ENCODE results near the gene TUBA8.
"Not testable (repeated sequence)": the region's sequence is repeated elsewhere in the genome, so short reads cannot be mapped to it uniquely, and the experiment has no call there.

Gene TUBA8

DNA sequence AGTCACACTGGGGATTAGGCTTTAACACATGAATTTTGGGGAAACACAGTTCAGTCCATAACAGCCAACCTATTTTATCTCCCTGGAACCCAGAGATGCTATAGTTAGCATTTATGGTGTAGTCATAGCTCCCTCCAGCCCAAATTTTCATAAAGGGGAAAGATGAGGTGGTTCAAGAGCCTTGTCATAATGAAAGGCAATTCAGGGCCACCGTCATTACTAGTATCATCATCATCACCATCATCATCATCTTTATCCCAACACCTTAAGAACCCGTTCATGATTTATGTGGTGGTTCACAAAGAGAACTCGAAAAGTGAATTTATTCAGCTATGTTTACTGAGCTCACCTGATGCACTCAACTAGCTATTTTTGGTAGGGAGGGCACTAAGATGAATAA, 2.4 kb upstream of the TUBA8 start:
- DNase-seq = no peak

DNA sequence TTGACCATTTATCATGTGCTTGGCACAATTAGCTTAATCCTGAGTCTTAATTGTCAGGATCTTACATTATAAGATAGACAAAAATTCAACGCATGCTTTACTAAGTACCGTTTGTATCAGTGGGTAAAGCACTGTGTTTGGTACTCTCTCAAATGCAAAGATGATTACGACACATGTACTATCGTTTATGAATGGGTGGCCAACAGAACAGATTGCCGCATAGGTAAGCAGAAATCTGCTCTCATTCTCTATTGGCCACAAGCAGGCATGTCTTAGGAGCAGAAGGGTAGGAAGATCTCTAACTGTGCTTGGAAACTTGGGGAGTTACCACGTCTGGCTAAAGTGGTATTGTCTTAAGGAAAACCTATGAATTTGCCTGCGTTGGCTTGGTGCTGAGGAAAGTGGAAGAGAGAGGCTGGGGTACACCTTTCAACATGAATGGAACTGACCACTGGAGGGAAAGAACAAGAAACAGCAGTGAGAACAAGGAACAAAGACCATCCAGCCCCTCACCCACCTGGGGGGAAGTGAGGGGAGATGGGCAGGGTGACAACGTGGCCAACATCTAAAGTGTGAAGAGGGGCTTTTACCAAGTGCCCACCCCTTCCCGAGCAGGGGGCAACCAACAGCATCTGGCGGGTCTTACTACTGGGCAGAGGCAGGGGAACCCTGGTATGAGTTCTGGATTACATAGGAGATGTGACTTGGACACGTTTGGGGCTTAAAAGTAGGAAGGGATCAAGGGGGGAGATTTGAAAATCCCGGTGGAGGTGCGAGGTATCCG, 1.0 kb upstream of the TUBA8 start:
- DNase-seq = no peak

DNA sequence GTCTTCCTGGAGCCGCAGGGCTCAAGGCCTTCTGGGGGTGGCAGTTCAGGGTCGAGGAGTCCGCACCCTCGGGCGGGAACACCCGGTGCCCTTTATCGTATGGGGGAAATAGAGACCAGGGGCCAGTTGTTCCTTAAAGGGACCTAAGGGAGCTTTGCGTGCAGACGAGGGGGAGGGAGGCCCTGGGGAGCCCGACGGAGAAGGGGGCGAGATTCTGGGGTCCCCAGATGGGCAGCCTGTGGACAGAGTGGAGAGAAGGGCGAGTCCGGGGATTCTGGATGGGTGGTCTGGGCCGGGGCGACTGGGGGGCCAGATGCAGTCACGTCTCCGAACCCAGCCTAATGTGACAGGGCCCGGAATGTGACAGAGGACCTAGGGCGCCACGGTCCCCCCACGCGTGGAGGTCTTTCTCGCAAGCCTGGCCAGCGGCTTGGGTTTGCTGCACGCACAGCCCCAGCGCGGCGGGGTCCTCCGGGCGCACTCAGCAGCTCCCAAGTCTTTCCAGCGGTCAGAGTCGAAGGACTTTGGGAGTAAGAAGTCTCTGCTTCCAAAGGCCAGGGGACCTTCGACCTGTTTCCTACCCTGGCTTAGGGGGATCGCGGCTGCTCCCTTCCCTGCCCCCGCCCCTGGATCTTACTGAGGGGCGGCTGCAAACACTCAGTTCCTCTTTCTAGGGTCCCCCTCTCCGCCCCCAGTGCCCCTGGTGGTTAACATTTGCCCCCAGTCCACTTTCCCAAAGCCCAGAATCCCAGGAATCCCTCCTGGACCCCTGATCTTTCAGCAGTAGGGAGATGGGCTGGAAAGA, 547 bp downstream of the TUBA8 start:
- DNase-seq = no peak

DNA sequence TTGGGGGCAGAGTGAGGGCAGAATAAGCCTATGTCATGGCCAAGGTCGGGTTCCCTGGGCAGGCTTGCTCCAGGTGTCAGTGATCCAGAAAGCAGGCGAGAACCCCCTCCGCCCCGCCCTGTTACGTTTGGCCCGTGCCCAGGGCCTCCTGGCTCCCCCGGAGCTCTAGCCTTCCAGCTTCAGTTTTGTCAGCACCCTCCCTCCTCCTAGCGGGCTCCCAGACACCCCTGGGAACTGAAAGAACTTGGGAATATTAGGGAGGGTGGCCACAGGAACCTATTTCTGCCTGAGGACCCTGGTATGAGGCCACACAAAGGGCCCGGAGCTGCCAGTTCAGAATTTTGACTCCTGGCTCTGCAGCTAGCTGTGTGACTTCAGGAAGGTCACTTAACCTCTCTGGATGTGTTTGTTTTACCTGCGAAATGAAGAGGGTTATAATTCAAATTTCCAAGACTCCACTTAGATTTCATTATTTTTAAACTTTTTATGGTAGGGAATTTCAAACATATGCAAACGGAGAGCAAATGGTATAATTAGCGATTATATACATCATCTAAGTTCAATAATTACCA, 1.2 kb downstream of the TUBA8 start:
- no peak for DNase-seq

DNA sequence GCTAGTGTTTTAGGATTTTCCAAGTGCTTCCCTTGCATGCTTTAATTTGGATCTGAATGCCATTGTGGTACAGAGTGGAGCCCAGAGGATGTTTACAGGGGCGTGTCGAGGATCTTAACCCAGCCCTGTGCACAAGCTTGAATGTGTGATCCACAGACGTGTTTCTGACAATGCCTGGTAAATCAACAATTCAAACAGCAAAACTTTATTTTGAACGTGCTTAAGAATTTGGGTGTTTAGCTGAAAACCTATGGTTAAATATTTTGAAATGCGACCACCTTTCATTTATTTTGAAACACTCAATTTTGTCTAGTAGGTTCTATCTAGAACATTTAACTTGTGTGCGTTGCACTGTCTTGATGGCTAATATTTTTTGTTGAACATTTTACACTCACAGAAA, 1.8 kb downstream of the TUBA8 start:
- DNase-seq = no peak

DNA sequence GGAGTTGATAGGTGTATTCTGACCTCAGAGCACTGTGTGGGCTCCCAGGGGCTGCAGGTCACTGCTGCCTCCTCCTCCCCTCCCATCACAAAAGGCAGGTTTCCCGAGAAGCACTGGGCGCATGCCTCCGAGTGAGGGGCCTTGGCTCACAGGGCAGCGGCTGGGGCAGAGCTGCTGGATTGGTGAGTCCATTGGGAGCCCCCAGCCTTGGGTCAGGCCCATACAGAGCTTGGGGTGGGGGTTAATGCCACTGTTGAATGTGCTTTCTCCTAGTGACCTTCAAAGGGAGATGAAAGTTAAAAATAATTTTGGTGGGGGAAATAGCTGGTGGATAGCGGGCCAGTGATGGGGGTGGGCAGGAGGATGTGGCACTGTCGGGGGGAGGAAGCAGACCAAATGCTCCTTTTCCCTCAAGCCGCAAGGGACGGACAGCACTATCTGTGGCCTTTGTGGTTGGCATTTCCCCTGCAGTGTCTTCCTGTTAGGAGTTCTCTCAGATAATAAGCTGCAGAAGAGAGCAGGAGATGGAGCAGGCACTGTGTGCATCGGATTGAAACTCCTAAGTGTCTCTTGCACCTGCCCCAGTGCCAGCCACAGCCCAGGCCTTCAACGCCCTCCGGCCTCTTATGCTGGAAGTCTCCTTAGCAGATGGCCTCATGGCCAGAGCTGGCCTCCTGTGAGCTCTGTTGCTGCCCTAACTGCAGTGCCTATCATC, 3.2 kb downstream of the TUBA8 start:
- no peak for DNase-seq

DNA sequence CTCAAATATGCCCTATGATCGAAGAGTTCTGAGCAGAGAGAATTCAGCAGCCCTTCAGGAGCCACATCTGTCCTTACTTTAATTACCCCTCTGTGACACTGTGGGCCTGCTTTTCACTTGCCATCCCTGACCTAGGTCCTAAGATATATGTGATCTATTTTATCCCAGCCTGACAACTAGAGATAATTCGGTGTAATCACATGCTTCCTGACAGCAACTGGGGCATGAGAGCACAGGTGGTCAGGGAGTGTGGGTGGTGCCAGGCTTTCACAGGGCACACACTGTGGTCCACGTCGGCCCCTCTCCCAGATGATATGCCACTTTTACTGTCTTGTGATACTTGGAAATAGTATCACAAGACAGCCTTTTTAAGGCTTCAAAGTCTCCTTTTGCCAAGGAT, 3.9 kb downstream of the TUBA8 start:
- no peak for DNase-seq

DNA sequence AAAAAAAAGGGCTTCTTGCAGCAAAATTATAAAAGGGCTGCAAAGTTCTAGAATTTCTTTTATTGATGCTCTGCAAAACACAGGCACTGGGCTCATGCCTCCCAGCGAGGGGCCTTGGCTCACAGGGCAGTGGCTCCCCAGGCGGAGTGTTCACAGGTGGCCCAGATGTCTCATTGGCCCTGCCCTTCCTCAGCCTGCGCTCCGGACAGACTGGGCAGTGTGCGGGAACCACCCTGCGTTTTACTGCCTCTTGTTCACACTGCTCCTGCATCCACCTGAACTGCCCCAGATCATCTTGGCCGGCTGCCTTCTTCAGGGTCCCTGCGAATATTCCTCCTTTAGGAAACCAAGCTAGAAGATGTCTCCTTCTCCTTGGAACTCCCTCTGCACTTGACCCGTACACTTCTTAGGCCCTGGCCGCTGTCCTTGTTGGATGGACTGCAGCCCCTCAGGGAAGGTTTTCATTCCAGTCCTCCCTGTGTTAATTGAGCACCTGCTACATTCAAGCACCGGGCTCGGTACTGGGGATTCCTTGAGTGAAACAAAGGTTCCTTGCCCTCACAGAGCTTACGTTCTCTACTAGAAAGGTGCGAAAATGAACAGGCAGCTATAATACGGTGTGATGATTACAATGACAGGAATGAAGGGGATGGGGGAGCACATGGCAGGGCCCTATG, 4.5 kb downstream of the TUBA8 start:
- DNase-seq = no peak

DNA sequence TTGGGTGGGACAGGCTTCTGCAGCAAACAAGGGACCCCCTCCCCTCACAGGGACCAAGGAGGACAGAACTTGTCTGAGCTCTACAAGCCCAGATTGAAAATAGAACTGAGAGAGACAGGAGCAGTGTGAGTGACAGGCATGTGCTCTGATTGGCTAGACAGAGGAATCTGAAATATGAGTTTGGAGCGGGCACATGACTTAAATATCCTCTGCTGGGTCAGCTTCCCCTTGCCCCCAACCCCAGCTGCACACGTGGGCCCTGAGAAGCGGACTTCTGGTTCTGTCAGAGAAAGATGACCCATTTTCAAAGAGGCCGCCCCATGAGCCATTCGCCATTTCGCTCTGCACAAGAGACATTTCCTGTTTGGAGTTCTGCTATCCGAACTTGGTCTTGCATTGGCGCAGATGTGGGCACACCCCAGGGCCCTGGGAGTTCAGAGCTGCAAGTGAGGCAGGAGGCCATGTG, 5.3 kb downstream of the TUBA8 start:
- DNase-seq = no peak

DNA sequence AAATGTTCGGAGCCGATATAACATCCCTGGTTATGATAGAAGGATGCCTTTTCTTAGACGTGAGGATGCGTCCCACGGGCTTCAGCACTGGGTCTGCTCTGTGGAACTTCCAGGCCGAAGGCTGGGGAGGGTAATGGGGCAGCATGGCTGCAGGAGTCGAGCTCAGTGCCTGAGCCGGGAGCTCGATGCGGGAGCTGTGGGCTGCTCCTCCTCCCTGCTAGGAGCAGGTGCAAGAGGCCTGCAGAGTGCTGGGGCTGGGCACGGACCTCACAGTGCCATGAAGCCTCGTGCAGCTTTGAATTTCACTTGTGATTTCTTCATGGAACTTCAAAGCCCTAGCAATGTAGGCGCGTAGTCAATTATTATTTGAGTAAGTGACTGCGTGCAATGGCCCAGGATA, 6.0 kb downstream of the TUBA8 start:
- no peak for DNase-seq

DNA sequence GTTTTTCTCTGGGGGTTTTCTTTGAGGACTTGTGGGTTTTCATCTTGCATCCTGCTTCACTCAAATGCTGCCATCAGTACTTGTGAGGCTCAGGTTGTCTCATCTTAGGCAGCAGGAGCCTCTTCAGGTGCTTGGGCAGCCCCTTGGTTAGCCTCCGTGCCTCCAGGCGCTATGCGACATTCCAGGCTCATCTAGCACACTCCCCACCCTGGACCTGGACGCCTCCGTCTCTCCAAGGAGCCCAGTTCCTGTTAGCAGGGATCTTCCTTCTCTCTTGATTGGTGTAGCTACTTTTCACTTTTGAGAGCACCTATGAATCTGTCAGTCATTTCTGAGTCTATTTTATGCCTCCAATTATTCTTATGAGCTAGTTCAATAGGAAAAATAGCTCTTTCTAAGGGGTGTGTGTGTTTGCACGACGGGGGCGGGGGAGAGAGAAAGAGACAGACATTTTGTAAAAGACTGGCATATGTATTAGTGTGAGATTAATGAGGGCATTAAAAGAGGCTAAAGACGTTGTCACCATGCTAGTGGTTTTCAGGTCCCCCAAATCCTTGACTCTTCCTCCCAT, 7.8 kb downstream of the TUBA8 start:
- no peak for DNase-seq

DNA sequence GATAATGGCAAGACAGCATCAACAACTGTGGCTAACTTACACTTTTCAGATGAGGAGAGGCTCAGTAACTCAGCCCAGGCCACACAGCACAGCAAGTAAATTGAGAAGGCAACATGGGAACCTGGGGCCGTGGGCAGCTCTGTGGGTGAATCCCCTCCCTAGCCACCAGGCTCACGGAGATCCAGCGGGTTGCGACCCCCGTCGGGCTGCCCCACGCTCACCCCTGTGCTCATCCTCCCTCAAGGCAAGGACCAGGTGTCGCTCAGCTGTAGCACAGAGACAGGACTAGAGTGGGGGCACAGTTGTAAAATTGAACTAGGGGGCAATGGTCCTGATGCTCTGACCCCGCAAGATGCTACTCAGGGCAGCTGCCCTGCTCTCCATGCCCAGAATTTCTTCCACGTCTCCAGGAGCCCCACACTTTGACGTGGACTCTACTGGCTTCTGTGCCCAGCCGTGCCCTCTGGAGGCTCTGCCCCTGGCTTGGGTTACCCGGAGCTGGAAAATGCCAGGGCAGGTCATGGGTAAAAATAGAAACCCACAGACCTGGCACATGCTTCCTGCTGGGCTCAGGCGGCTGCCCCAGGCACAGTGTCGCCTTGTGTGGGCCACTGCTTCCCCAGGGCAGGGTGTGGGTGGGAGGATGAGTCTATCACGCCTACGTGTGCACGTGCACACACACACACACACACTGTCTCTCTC, 9.0 kb downstream of the TUBA8 start:
- no peak for DNase-seq

DNA sequence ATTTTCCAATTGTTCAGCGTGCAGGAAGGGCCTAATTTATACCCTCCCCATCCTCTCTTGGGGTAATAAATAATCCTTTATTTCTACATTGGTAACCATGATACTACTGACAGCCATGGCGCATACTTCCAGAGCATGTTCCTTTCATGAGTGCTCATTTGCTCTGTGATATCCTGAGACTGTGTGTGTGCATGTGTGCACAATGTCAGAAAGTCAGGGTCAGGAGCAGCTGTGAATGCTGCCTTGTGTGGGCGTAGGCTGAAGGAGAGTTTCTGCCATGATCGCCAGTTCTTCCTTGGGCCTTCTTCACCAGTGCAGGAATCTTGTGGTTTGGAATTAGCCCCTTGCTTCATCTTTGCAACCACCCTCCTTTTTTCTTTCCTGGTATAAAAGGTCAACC, 10.2 kb downstream of the TUBA8 start:
- no peak for DNase-seq

DNA sequence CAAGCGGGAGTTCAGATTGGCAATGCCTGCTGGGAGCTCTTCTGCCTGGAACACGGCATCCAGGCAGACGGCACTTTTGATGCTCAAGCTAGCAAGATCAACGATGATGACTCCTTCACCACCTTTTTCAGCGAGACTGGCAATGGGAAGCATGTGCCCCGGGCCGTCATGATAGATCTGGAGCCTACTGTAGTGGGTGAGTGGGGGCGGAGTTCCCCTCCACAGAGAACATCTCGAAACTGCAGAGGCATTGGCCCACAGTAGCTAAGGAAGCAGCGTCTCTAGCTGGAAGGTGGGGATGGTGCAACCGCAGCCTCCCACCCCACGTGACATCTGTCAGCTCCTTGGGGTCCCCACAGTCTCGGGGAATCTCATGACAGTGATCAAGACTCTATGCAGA, 10.9 kb downstream of the TUBA8 start:
- DNase-seq = no peak

DNA sequence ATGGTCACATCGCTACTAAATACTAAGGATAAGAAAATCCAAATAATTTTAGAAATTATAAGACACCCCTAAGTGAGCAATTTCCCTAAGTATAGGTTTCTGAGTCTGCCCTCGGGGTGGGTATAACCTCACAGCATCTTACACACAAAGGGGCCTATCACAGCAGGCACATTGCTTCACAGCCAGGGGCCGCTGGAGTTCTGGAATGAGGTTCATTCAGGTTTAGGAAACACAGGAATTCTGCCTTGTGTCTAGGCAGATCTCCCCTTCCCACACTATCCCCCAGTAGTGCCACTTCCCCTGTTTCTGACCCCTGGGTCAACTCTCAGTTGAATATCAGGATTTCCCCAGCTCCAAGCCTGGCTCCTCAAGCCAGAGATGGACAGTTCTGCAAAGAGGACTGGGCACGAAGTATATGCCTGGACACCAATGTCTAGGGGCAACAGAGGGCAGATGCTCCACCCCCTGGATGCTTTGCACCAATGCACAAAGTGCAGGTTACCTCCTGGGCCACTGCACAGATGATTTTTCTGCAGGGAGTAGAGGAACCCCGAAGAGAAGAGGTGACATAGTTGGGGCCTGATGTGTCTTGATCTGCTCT, 11.4 kb downstream of the TUBA8 start:
- no peak for DNase-seq

DNA sequence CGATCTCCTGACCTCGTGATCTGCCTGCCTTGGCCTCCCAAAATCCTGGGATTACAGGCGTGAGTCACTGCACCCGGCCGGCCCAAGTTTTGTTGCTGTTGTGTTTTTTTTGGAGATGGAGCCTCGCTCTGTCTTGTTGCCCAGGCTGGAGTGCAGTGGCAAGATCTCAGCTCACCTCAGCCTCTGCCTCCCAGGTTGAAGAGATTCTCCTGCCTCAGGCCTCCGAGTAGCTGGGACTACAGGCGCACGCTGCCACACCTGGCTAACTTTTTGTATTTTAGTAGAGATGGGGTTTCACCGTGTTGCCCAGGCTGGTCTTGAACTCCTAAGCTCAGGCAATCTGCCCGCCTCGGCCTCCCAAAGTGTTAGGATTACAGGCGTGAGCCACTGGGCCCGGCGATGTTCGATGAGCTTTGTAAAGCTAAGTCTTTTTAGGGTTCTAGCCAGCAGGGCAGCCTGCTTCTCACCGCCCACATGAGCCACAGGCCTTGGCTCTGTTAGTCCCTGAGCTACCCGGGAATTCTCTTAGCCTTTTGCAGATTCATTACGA, 12.9 kb downstream of the TUBA8 start:
- not testable (repeated sequence) for DNase-seq

DNA sequence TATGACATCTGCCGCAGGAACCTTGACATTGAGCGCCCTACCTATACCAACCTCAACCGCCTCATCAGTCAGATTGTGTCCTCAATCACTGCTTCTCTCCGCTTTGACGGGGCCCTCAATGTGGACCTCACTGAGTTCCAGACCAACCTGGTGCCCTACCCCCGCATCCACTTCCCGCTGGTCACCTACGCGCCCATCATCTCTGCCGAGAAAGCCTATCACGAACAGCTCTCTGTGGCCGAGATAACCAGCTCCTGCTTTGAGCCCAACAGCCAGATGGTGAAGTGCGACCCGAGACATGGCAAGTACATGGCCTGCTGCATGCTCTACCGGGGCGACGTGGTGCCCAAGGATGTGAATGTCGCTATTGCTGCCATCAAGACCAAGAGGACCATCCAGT, 16.0 kb downstream of the TUBA8 start:
- no peak for DNase-seq

DNA sequence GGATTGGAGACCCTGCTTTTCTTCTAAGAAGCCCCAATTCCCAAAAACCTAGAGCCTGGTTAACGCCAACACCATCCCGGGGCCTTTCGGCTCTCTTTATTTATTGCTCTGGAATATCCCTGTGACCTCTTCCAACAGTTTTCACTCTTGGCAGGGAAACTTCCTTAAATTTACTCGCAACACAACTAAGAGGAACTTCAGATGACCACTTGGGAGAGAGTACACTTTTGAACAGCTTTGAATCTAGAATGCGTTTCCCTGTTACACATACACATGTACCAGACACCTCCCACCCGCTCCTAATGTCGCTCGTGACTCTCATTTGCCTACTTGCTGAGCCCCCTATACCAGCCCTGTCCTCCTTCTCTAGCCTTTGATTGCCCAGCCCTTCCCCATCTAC, 19.4 kb downstream of the TUBA8 start:
- DNase-seq = no peak

DNA sequence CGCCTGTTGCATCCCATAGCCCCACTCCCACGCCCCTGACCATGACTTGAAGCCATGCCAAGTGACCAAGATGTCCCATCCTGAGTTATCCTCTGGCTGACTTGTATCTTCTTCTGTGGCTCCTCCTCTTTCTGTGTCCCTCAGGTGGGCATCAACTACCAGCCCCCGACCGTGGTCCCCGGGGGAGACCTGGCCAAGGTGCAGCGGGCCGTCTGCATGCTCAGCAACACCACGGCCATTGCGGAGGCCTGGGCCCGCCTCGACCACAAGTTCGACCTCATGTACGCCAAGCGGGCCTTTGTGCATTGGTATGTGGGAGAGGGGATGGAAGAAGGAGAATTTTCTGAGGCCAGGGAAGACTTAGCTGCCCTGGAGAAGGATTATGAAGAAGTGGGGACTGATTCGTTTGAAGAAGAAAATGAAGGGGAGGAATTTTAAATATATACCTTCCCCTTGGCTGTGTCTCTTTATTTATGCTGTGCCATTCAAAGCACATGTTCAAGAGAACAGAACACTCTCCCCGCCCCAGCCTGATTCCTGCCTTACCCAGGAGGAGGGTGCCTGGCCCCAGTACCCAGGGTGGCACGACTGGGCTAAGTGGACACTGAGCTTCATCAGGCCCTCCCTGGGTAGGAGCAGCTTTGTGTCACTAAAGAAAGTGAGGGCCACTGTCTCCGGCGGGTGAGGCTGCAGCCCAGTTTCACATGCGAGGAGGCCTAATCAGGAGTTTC, 20.3 kb downstream of the TUBA8 start:
- no peak for DNase-seq

DNA sequence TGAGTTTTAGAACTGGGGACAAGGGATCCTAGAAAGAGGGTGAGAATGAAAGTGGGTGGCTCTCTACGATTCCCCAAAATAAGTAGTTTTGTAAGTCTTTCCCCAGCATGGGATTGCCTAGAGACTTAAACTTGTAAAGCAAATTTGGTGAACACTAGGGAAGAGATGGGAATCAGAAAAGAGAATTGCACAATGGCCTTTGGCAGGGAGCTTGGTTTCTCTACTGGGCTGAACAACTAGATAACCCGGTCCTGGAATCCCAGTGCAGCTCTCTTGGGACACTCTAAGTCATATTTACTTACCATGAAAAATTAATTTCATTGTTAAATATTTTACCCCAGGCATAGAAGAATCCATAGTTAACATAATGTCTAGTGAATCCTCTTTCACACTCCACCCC, 22.8 kb downstream of the TUBA8 start:
- no peak for DNase-seq

Data from NCI-H748 treated with DMSO at 0.1 percent for 48 hours (cell line).